Ovary (tissue), 9 donors: ENCODE measurements around the gene C15orf39. TPM values are rescaled to one million over a fixed set of nuclear protein-coding genes. Genes with fewer than 3 reads are reported as not detected.

Experiments
- DNase-seq, 5 donors: peaks; one replicate each; pipeline ENCODE4 v3.0.0-alpha.2; 2019 to 2020
- H3K27ac ChIP-seq, 2 donors: fragments of 200-600 bp; one replicate each; pipeline versions ENCODE4 v1.5.1 to v1.8.0; 2019 to 2022
- H3K27me3 ChIP-seq: fragments of 200-600 bp; one replicate; pipeline ENCODE4 v1.8.0; 2022
- H3K36me3 ChIP-seq: fragments of 200-600 bp; sonication (generic); one replicate; pipeline ENCODE4 v1.5.1; 2019
- H3K4me1 ChIP-seq: one replicate; pipeline ENCODE4 v1.8.1; 2013; ENCODE audit warnings: mild to moderate bottlenecking, moderate library complexity; ENCODE audit not compliant: insufficient read depth
- H3K4me3 ChIP-seq: fragments of 200-600 bp; sonication (generic); one replicate; pipeline ENCODE4 v1.5.1; 2017
- H3K9me3 ChIP-seq, 2 donors: fragments of 200-600 bp in 1 of 2; sonication (generic) in 1 of 2; one replicate each; pipeline versions ENCODE4 v1.5.1 to v1.8.1; 2013 to 2019; ENCODE audit warnings: mild to moderate bottlenecking in 1 of 2, moderate library complexity in 1 of 2
- EP300 ChIP-seq: sonication (generic); formaldehyde crosslinking; IDR thresholded peaks from one replicate; pipeline ENCODE4 v1.6.1; 2017; ENCODE audit warnings: antibody characterized with exemption
- POLR2A ChIP-seq: fragments of 450-650 bp; IDR thresholded peaks from one replicate; pipeline ENCODE4 v1.6.1; 2017; ENCODE audit warnings: antibody characterized with exemption, mild to moderate bottlenecking, moderate library complexity
- WGBS, 3 donors: extraction: QIAGEN DNeasy Blood & Tissue Kit in 1 of 3; methylation state at CpG; one replicate each; pipeline versions ENCODE4 v1.1.5 to v1.1.7; 2013 to 2017; 5-methylcytosine and 5-hydroxymethylcytosine counted together
- intact Hi-C, 4 donors: fragments of 100-400 bp; cut with DNase I; formaldehyde crosslinking; loops; one replicate each; pipeline versions ENCODE4 v1.11.0 to v1.15.1; 2022 to 2023
- polyA plus RNA-seq, 2 donors: library from polyadenylated mRNA; stranded (reverse); fragments of 200-250 nt in 1 of 2; fragments of 350-450 nt in 1 of 2; fragmentation: Illumina TruSeq in 1 of 2; extraction: RNeasy Lipid Tissue Mini Kit (QIAGEN cat#74804) in 1 of 2; gene quantifications; one replicate each; pipeline ENCODE4 v1.2.3, GENCODE V29; 2013 to 2014
- total RNA-seq, 7 donors: library from RNA; depleted of rRNA in 2 of 7; stranded (reverse); fragments of >200 nt in 2 of 7; fragmentation: NEBNext Ultra II Directional in 3 of 7; extraction: Animal tissue kit (Norgen Biotek cat#: 25700) in 3 of 7; gene quantifications; one replicate each; pipeline versions ENCODE4 v1.1.0 to v1.2.4, GENCODE V29; 2016 to 2023
- TF ChIP-seq, protein P1 (sequence below), 3 donors: fragments of 450-650 bp in 2 of 3; fragments of 200-600 bp in 1 of 3; IDR thresholded peaks; one replicate each; pipeline versions ENCODE4 v1.5.1 to v1.8.0; 2016 to 2022; ENCODE audit warnings: antibody characterized with exemption in 3 of 3, mild to moderate bottlenecking in 1 of 3
- donor health status: DM: no; HTN: no; CAD: no; lungs with moderate emphysema.
- donor health status: DM: no; HTN: no; CAD: no.
- donor health status: Bipolar disorder and iron deficiency.
- donor health status: DM: yes; HTN: yes; CAD: no.
- donor health status: DM: no; HTN: no; CAD: no.
- donor health status: DM: yes; HTN: yes; CAD: no.

Gene C15orf39
- total and polyA plus RNA-seq, 9 donors: 4.8 to 66.1 (median 39.2) TPM

DNA sequence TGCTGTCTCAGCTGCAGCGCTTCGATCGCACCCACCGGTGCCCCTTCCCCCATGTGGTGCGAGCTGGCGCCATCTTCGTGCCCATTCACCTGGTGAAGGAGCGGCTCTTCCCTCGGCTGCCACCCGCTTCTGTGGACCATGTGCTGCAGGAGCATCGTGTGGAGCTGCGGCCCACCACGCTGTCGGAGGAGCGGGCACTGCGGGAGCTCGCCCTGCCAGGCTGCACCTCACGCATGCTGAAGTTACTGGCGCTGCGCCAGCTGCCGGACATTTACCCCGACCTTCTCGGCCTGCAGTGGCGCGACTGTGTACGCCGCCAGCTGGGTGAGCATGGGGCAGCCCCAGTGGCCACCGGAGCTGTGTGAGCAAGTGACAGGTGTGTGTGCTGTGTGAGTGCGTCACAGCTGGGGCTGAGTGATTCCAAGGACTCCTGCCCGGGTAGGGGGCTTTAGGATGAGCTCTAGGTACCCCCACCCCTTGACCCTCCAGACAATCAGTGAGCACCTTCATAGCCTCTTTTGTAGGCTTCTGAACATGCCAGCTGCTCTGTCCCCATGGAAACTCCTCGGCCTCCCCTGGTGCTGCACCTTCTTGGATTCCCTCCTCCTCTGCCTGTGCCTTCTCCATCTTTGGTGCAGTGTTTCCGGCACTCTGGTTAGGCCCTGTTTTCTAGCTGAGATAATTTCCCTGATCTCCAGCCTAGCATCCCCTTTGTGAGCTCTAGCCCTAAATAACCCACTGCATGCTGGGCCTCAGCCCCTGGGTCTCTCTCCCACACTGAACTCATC lies 7.0 kb downstream of the C15orf39 start:
- WGBS, 3 donors: 61 to 68% (median 67%) methylated on average over 25 to 32 of the region's 32 CpGs
- no peaks in the 10 kb centered on the region for H3K36me3 ChIP-seq
- no peak overlapping the region for H3K27ac ChIP-seq
- intact Hi-C loops: loop anchor here in 3 of 4 donors (5.0 to 10.0 kb wide), 3 partner anchors 251 to 424 kb away; partner anchors contain the start of genes RPP25 (in 3 of the 3) and CSK (in 1 of the 3)
- peak in 2 of 5 donors; percentile 54 to 58 for DNase-seq
- no peak overlapping the region for H3K4me3 ChIP-seq
- no peaks in the 10 kb centered on the region for H3K27me3 ChIP-seq
- H3K4me1 ChIP-seq: peaks cover 8% of the 10 kb centered on the region
- TF ChIP-seq, protein P1, sequence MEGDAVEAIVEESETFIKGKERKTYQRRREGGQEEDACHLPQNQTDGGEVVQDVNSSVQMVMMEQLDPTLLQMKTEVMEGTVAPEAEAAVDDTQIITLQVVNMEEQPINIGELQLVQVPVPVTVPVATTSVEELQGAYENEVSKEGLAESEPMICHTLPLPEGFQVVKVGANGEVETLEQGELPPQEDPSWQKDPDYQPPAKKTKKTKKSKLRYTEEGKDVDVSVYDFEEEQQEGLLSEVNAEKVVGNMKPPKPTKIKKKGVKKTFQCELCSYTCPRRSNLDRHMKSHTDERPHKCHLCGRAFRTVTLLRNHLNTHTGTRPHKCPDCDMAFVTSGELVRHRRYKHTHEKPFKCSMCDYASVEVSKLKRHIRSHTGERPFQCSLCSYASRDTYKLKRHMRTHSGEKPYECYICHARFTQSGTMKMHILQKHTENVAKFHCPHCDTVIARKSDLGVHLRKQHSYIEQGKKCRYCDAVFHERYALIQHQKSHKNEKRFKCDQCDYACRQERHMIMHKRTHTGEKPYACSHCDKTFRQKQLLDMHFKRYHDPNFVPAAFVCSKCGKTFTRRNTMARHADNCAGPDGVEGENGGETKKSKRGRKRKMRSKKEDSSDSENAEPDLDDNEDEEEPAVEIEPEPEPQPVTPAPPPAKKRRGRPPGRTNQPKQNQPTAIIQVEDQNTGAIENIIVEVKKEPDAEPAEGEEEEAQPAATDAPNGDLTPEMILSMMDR (IDR thresholded peaks at IDR 0.05): no peak
- no peak for TF ChIP-seq POLR2A
- TF ChIP-seq EP300: no peak
- no peaks in the 10 kb centered on the region for H3K9me3 ChIP-seq

- TF ChIP-seq POLR2A (no peak), EP300 (no peak)
- TF ChIP-seq, protein P1 (IDR thresholded peaks at IDR 0.05): no peak
- H3K36me3 ChIP-seq: no peaks in the 10 kb centered on the region
- no peak overlapping the region for H3K4me3 ChIP-seq
- DNase-seq: no peak
- no peaks in the 10 kb centered on the region for H3K27me3 ChIP-seq
- peaks cover 2% of the 10 kb centered on the region for H3K4me1 ChIP-seq
- intact Hi-C loops: loop anchor here in 3 of 4 donors (5.0 to 10.0 kb wide), 3 partner anchors 252 to 424 kb away; partner anchors contain the start of genes RPP25 (in 3 of the 3) and CSK (in 1 of the 3)
- no peak overlapping the region for H3K27ac ChIP-seq
- no peaks in the 10 kb centered on the region for H3K9me3 ChIP-seq
- 66 to 69% (median 67%) methylated on average over 8 of the region's 8 CpGs for WGBS, 3 donors
These were observed 7.6 kb downstream of the C15orf39 start for GRCh38 chr15:75209289-75209676.

DNA sequence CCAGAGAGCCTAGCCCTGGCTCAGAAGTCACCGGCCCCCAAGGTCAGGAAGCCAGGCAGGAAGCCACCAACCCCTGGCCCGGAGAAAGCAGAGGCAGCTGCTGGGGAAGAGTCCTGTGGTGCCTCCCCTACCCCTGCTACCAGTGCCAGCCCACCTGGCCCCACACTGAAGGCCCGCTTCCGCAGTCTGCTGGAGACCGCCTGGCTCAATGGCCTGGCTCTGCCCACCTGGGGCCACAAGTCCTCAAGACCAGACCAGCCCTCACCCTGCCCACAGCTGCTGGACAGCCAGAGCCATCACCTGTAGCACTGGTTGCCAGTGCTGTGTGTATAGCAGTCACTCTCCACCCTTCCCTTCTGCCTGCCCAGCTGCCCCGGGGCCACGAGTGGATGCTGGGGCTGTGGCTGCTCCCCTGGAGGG lies 9.1 kb downstream of the C15orf39 start:
- H3K36me3 ChIP-seq: no peaks in the 10 kb centered on the region
- no peak for DNase-seq
- 78 to 86% (median 82%) methylated on average over 4 to 7 of the region's 7 CpGs for WGBS, 3 donors

DNA sequence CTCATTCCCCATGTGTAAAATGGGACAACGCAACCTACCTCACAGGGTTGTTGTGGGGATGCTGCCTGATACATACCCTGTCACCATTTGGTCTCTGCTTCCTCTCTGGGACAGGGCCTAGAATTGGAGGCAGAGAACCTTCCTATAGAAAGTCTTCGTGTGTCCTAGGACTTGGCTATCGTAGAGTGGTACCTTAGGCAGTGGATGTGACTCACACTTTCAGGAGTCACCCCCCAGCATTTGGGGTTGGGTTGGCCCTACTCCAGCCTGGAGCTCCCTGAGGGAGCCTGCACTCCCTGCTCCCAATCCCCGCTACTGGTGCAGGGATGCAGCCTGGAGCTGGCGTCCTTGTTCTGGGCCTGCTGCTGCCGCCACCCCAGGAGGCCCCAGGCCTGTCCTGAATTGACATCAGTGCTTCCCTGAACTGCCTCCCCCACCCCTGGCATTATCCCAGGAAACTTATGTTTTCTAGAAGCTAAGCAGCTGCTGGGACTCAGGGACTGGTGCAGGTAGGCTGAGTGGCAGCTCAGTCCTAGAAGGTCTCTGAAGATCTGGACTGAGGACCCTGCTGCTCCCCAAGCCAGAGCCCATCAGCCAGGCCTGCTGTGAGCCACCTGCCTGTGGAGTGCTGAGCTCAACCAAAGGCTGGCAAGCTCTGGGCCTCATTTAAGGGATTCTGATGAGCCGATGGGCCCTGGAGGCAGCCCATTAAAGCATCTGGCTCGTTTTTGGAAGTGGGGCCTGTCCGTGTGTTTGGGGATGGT lies 9.9 kb downstream of the C15orf39 start:
- intact Hi-C loops: no loop called here
- no peaks in the 10 kb centered on the region for H3K9me3 ChIP-seq
- H3K4me1 ChIP-seq: peaks cover 2% of the 10 kb centered on the region
- no peaks in the 10 kb centered on the region for H3K36me3 ChIP-seq
- WGBS, 3 donors: 55 to 58% (median 56%) methylated on average over 9 of the region's 9 CpGs
- no peaks in the 10 kb centered on the region for H3K27me3 ChIP-seq
- no peak for TF ChIP-seq POLR2A
- TF ChIP-seq, protein P1 (IDR thresholded peaks at IDR 0.05): no peak
- no peak for TF ChIP-seq EP300
- no peak overlapping the region for H3K4me3 ChIP-seq
- H3K27ac ChIP-seq: no peak overlapping the region
- DNase-seq: no peak

More for the DNA sequence above, 9.1 kb downstream of the C15orf39 start:
- Histone ChIP-seq H3K4me1 (peaks cover 2% of the 10 kb centered on the region), H3K9me3 (no peaks in the 10 kb centered on the region), H3K27ac (no peak overlapping the region), H3K27me3 (no peaks in the 10 kb centered on the region), H3K4me3 (no peak overlapping the region)
- intact Hi-C loops: no loop called here
- TF ChIP-seq, protein P1 (IDR thresholded peaks at IDR 0.05): no peak
- TF ChIP-seq POLR2A: no peak
- TF ChIP-seq EP300: no peak
